Esophagus (tissue), 2 donors: ENCODE data around the gene MYT1. TPM values are rescaled to one million over a fixed set of nuclear protein-coding genes. Genes with fewer than 3 reads are reported as not detected.

Source experiments
- H3K27ac ChIP-seq, 2 donors: one replicate each; pipeline ENCODE4 v1.5.1; 2013; ENCODE audit warnings: low read depth in 2 of 2, mild to moderate bottlenecking in 2 of 2, inconsistent platforms in 1 of 2, low read length in 1 of 2, moderate library complexity in 1 of 2
- H3K27me3 ChIP-seq, 2 donors: one replicate each; pipeline ENCODE4 v1.6.1; 2013; ENCODE audit warnings: low read length in 2 of 2, control low read depth in 1 of 2, mild to moderate bottlenecking in 1 of 2; ENCODE audit not compliant: insufficient read depth in 2 of 2, control insufficient read depth in 1 of 2
- H3K36me3 ChIP-seq, 2 donors: one replicate each; pipeline ENCODE4 v1.6.1; 2013; ENCODE audit warnings: low read length in 1 of 2; ENCODE audit not compliant: control insufficient read depth in 2 of 2, insufficient read depth in 2 of 2
- H3K4me1 ChIP-seq, 2 donors: one replicate each; pipeline ENCODE4 v1.6.1; 2013; ENCODE audit warnings: low read length in 1 of 2; ENCODE audit not compliant: control insufficient read depth in 2 of 2, insufficient read depth in 2 of 2
- H3K4me3 ChIP-seq, 2 donors: one replicate each; pipeline ENCODE4 v1.5.1; 2013; ENCODE audit warnings: low read length in 2 of 2, mild to moderate bottlenecking in 2 of 2, low read depth in 1 of 2, moderate library complexity in 1 of 2
- H3K9me3 ChIP-seq, 2 donors: one replicate each; pipeline ENCODE4 v1.6.1; 2013; ENCODE audit warnings: mild to moderate bottlenecking in 2 of 2, low read depth in 1 of 2, low read length in 1 of 2, moderate library complexity in 1 of 2; ENCODE audit not compliant: control insufficient read depth in 2 of 2, insufficient read depth in 1 of 2
- WGBS, 2 donors: extraction: QIAGEN DNeasy Blood & Tissue Kit; methylation state at CpG; one replicate each; pipeline ENCODE4 v1.1.7; 2013; 5-methylcytosine and 5-hydroxymethylcytosine counted together
- polyA plus RNA-seq, 2 donors: library from polyadenylated mRNA; stranded (reverse); fragments of 200-250 nt; gene quantifications; one replicate each; pipeline ENCODE4 v1.2.3, GENCODE V29; 2013
- donor health status: healthy with polysubstance abuse.
- donor health status: Bipolar disorder and iron deficiency.

Gene MYT1
- polyA plus RNA-seq, 2 donors, result not detected

GRCh38 chr20:64240243-64241015, 76.2 kb downstream of the MYT1 start:
- no peak overlapping the region for H3K4me3 ChIP-seq
- H3K9me3 ChIP-seq, result no peaks in the 10 kb centered on the region
- H3K36me3 ChIP-seq, result no peaks in the 10 kb centered on the region
- no peaks in the 10 kb centered on the region for H3K4me1 ChIP-seq
- WGBS, 2 donors, result 88 to 91% methylated on average over 26 of the region's 26 CpGs
- H3K27ac ChIP-seq, result no peak overlapping the region
- no peaks in the 10 kb centered on the region for H3K27me3 ChIP-seq

GRCh38 chr20:64241061-64241460, 76.8 kb downstream of the MYT1 start:
- Histone ChIP-seq H3K36me3 (no peaks in the 10 kb centered on the region), H3K27me3 (no peaks in the 10 kb centered on the region), H3K9me3 (no peaks in the 10 kb centered on the region), H3K4me1 (no peaks in the 10 kb centered on the region), H3K4me3 (no peak overlapping the region), H3K27ac (no peak overlapping the region)
- WGBS, 2 donors, result 74 to 80% methylated on average over 8 of the region's 8 CpGs

GRCh38 chr20:64242003-64242796, 77.9 kb downstream of the MYT1 start:
- Histone ChIP-seq H3K27me3 (no peaks in the 10 kb centered on the region), H3K36me3 (no peaks in the 10 kb centered on the region), H3K4me3 (no peak overlapping the region), H3K27ac (no peak overlapping the region), H3K4me1 (no peaks in the 10 kb centered on the region), H3K9me3 (no peaks in the 10 kb centered on the region)
- WGBS, 2 donors, result 80 to 83% methylated on average over 19 of the region's 19 CpGs

- Histone ChIP-seq H3K36me3 (no peaks in the 10 kb centered on the region), H3K27ac (no peak overlapping the region), H3K4me3 (no peak overlapping the region), H3K9me3 (no peaks in the 10 kb centered on the region), H3K4me1 (no peaks in the 10 kb centered on the region), H3K27me3 (no peaks in the 10 kb centered on the region)
- WGBS, 2 donors, result 75% methylated on average over 4 of the region's 4 CpGs
Measured at GRCh38 chr20:64242797-64243475, 78.7 kb downstream of the MYT1 start.

GRCh38 chr20:64244281-64244805, 80.1 kb downstream of the MYT1 start:
- Histone ChIP-seq H3K4me1 (no peaks in the 10 kb centered on the region), H3K9me3 (no peaks in the 10 kb centered on the region), H3K36me3 (no peaks in the 10 kb centered on the region), H3K27ac (no peak overlapping the region), H3K4me3 (no peak overlapping the region), H3K27me3 (no peaks in the 10 kb centered on the region)
- 45 to 73% methylated on average over 2 of the region's 2 CpGs for WGBS, 2 donors

- no peaks in the 10 kb centered on the region for H3K27me3 ChIP-seq
- no peaks in the 10 kb centered on the region for H3K36me3 ChIP-seq
- no peak overlapping the region for H3K27ac ChIP-seq
- H3K9me3 ChIP-seq, result no peaks in the 10 kb centered on the region
- H3K4me1 ChIP-seq, result no peaks in the 10 kb centered on the region
- 57 to 60% methylated on average over 8 of the region's 8 CpGs for WGBS, 2 donors
- no peak overlapping the region for H3K4me3 ChIP-seq
Measured at GRCh38 chr20:64244870-64245603, 80.8 kb downstream of the MYT1 start.

- WGBS, 2 donors, result 83 to 91% methylated on average over 9 of the region's 9 CpGs
- Histone ChIP-seq H3K4me1 (no peaks in the 10 kb centered on the region), H3K27me3 (no peaks in the 10 kb centered on the region), H3K4me3 (no peak overlapping the region), H3K27ac (no peak overlapping the region), H3K36me3 (no peaks in the 10 kb centered on the region), H3K9me3 (no peaks in the 10 kb centered on the region)
Measured at GRCh38 chr20:64245746-64246595, 81.7 kb downstream of the MYT1 start.

GRCh38 chr20:64246616-64247306, 82.5 kb downstream of the MYT1 start:
- H3K9me3 ChIP-seq, result no peaks in the 10 kb centered on the region
- H3K4me1 ChIP-seq, result no peaks in the 10 kb centered on the region
- no peaks in the 10 kb centered on the region for H3K36me3 ChIP-seq
- WGBS, 2 donors, result 77 to 78% methylated on average over 10 of the region's 10 CpGs
- H3K27me3 ChIP-seq, result no peaks in the 10 kb centered on the region
- no peak overlapping the region for H3K4me3 ChIP-seq
- no peak overlapping the region for H3K27ac ChIP-seq
